GM21447 (cell line): ENCODE measurements around the gene LMF1.
"Not testable (repeated sequence)": the region's sequence is repeated elsewhere in the genome, so short reads cannot be mapped to it uniquely, and the experiment has no call there.

Source experiments
- ATAC-seq: cut with Tn5 transposase; IDR thresholded peaks from one replicate; pipeline ENCODE4 v1.9.1; 2021; ENCODE audit not compliant: unreplicated experiment

Gene LMF1

GRCh38 chr16:951660-952301 lies 19.0 kb downstream of the LMF1 start:
- ATAC-seq: no peak

- not testable (repeated sequence) for ATAC-seq
Measured at GRCh38 chr16:950733-951573, 19.8 kb downstream of the LMF1 start.

GRCh38 chr16:948767-949166 lies 22.0 kb downstream of the LMF1 start:
- ATAC-seq: not testable (repeated sequence)

GRCh38 chr16:947922-948303 lies 22.9 kb downstream of the LMF1 start:
- not testable (repeated sequence) for ATAC-seq

- no peak for ATAC-seq
Measured at GRCh38 chr16:947255-947921, 23.4 kb downstream of the LMF1 start.

- no peak for ATAC-seq
Measured at GRCh38 chr16:946048-946395, 24.8 kb downstream of the LMF1 start.

GRCh38 chr16:945271-946047 lies 25.3 kb downstream of the LMF1 start:
- no peak for ATAC-seq

- ATAC-seq: no peak
Measured at GRCh38 chr16:943971-944370, 26.8 kb downstream of the LMF1 start.

- no peak for ATAC-seq
Measured at GRCh38 chr16:942436-943060, 28.2 kb downstream of the LMF1 start.

- ATAC-seq: no peak
Measured at GRCh38 chr16:939941-940340, 30.8 kb downstream of the LMF1 start.

GRCh38 chr16:939311-939710 lies 31.5 kb downstream of the LMF1 start:
- no peak for ATAC-seq

GRCh38 chr16:938752-939151 lies 32.0 kb downstream of the LMF1 start:
- no peak for ATAC-seq

GRCh38 chr16:938136-938535 lies 32.6 kb downstream of the LMF1 start:
- ATAC-seq: no peak

- ATAC-seq: no peak
Measured at GRCh38 chr16:937723-938122, 33.1 kb downstream of the LMF1 start.

GRCh38 chr16:937311-937710 lies 33.5 kb downstream of the LMF1 start:
- no peak for ATAC-seq

GRCh38 chr16:935684-936083 lies 35.1 kb downstream of the LMF1 start:
- no peak for ATAC-seq

GRCh38 chr16:934178-934577 lies 36.6 kb downstream of the LMF1 start:
- ATAC-seq: no peak

GRCh38 chr16:933581-933980 lies 37.2 kb downstream of the LMF1 start:
- no peak for ATAC-seq

GRCh38 chr16:932831-933330 lies 37.9 kb downstream of the LMF1 start:
- no peak for ATAC-seq

GRCh38 chr16:931626-932500 lies 38.9 kb downstream of the LMF1 start:
- ATAC-seq: no peak
